Activated CD8-positive, alpha-beta memory T cell treated with anti-CD3 and anti-CD28 coated beads, Interleukin-2, amount 50 U/mL, for 1 hour (primary cell): Measurements from ENCODE around the gene PLCL1.
"Not testable (repeated sequence)": the region's sequence is repeated elsewhere in the genome, so short reads cannot be mapped to it uniquely, and the experiment has no call there.

Source experiments
- DNase-seq: peaks from one replicate; pipeline ENCODE4 v3.0.0-alpha.2; 2020; ENCODE audit errors: extremely low read depth

PLCL1 gene

GRCh38 chr2:198177040-198177439, 372.6 kb downstream of the PLCL1 start:
- no peak for DNase-seq

GRCh38 chr2:198178766-198179165, 374.4 kb downstream of the PLCL1 start:
- DNase-seq: no peak

GRCh38 chr2:198186257-198186656, 381.9 kb downstream of the PLCL1 start:
- DNase-seq: no peak

GRCh38 chr2:198187841-198188240, 383.4 kb downstream of the PLCL1 start:
- no peak for DNase-seq

- no peak for DNase-seq
Measured at GRCh38 chr2:198188982-198189381, 384.6 kb downstream of the PLCL1 start.

- DNase-seq: no peak
Measured at GRCh38 chr2:198191651-198192050, 387.3 kb downstream of the PLCL1 start.

GRCh38 chr2:198196556-198196955, 392.2 kb downstream of the PLCL1 start:
- not testable (repeated sequence) for DNase-seq
